Articular chondrocyte of knee joint (primary cell): ENCODE measurements around the gene NUDT16L1. TPM values are rescaled to one million over a fixed set of nuclear protein-coding genes. Genes with fewer than 3 reads are reported as not detected.

Experiments used
- small RNA-seq: library from RNA; depleted of rRNA; stranded (forward); fragments of <200 nt; gene quantifications from one replicate; pipeline ENCODE3, GENCODE V24; 2012
- total RNA-seq: library from RNA; depleted of rRNA; stranded (reverse); fragments of >200 nt; gene quantifications from 2 replicates; pipeline ENCODE4 v1.2.3, GENCODE V29; 2012

Gene NUDT16L1
- 15.3 and 16.4 TPM in 2 replicates for total RNA-seq

DNA sequence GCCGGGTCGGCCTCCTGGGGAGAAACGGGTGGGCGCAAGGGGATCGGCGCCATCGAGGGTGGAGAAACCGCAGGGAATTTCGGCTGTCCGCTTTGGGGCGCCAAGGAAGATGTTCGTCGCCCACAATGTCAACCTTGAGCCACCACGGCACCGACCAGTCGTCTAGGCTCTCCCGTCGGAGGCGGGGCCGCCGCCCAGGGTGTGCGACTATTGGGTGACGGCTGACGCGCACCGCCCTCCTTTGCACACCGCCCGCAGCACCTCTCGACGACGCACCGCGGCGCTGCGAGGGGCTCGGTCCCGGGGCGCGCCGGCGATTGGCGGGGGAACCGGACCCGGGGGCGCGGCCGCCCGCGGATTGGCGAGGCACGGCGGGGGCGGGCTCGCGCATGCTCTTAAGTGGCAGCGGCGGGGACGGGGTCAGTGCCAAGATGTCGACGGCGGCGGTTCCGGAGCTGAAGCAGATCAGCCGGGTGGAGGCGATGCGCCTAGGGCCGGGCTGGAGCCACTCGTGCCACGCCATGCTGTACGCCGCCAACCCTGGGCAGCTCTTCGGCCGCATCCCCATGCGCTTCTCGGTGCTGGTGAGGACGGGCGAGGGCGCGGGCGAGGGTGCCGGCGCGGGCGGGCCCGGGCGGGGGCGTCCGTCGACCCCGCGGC is at the start of gene NUDT16L1:
NUDT16L1 (plus strand) TSS at position 267 of the 660 bp plus-strand sequence; CDS start at position 432, 165 bp downstream.

DNA sequence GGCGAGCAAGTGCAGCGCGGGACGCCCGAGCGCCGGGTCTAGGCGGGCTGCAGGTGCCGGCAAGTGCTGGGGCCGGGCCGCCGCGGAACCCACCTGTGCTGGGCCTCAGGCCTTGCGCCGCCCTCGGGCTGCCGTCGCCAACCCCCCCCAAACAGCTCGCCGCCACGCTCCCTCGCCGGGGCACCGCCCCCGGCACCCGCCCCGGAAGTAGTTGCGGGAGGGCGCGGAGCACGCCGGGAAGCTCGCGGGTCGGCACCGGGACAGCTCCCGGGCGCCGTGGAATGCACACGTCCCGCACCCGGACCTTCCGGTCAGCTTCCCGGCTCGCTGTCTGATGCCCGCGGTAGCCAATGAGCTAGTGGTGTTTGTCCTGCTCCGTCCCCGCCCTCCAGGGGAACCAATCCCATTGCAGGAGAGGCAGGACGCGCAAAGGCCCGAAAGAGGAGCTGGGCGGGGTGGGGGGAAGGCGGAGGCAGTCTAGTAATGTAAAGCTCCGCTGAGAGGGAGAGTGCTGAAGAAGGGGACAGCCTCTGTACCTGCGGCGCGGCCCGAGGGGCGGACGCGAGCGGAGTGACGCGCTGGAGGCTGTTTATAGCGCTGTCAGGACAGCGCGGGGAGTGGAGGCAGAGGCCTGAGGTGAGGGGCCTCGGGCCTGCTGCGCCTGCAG is 40.8 kb downstream of the NUDT16L1 start, which contains the start of the genes ANKS3 and DNAAF8:
ANKS3 (minus strand) TSS at position 209 of the 667 bp plus-strand sequence. CDS start 4,122 bp downstream, outside the sequence.
DNAAF8 (plus strand) TSS at position 475 of the 667 bp plus-strand sequence. CDS start 1,978 bp downstream, outside the sequence.

Small RNA genes within 50 kb of the gene (small RNA-seq; reads per million reads assigned to genes)
- not detected for gene MIR6769A

Other genes with a start within 250 kb of the NUDT16L1 start
- 47.7 and 49.8 TPM in 2 replicates for gene NMRAL1, start 218.9 kb upstream of the NUDT16L1 start, total RNA-seq
- gene HMOX2, start 217.2 kb upstream of the NUDT16L1 start, total RNA-seq = 29.3 and 34.8 TPM in 2 replicates
- gene CDIP1, start 154.8 kb upstream of the NUDT16L1 start, total RNA-seq = 17.1 and 18.8 TPM in 2 replicates
- 0.11 and 0.13 TPM in 2 replicates for gene C16orf96, start 137.2 kb upstream of the NUDT16L1 start, total RNA-seq
- gene UBALD1, start 78.7 kb upstream of the NUDT16L1 start, total RNA-seq = 2.5 and 4.3 TPM in 2 replicates
- 37.2 and 42.9 TPM in 2 replicates for gene MGRN1, start 68.7 kb upstream of the NUDT16L1 start, total RNA-seq
- 22.7 and 26.3 TPM in 2 replicates for gene ANKS3, start 40.7 kb downstream of the NUDT16L1 start, total RNA-seq
- gene DNAAF8, start 41.0 kb downstream of the NUDT16L1 start, total RNA-seq = 1.8 and 2.2 TPM in 2 replicates
- 11.1 and 11.3 TPM in 2 replicates for gene ZNF500, start 73.6 kb downstream of the NUDT16L1 start, total RNA-seq
- gene SEPTIN12, start 94.8 kb downstream of the NUDT16L1 start, total RNA-seq = not detected in 2 replicates
- not detected in 2 replicates for gene SMIM22, start 101.8 kb downstream of the NUDT16L1 start, total RNA-seq
- gene ROGDI, start 109.1 kb downstream of the NUDT16L1 start, total RNA-seq = 8.8 and 13.7 TPM in 2 replicates
- gene GLYR1, start 153.7 kb downstream of the NUDT16L1 start, total RNA-seq = 44.2 and 45.2 TPM in 2 replicates
- 25.6 and 31.9 TPM in 2 replicates for gene UBN1, start 153.9 kb downstream of the NUDT16L1 start, total RNA-seq
- gene PPL, start 243.6 kb downstream of the NUDT16L1 start, total RNA-seq = 9.7 and 13.7 TPM in 2 replicates